Osteocyte (in vitro differentiated cells): Measurements from ENCODE around the gene CSMD2. TPM values are rescaled to one million over a fixed set of nuclear protein-coding genes. Genes with fewer than 3 reads are reported as not detected.

Source experiments
- DNase-seq: peaks from one replicate; pipeline ENCODE4 v3.0.0; 2021; ENCODE audit warnings: mixed read lengths; ENCODE audit not compliant: unreplicated experiment; ENCODE audit errors: extremely low spot score
- H3K27ac Mint-ChIP-seq: one replicate; pipeline ENCODE4 v1.8.0; 2021; ENCODE audit warnings: mild to moderate bottlenecking, mixed read lengths; ENCODE audit not compliant: unreplicated experiment
- H3K27me3 Mint-ChIP-seq: one replicate; pipeline ENCODE4 v1.8.0; 2021; ENCODE audit warnings: mixed read lengths; ENCODE audit not compliant: unreplicated experiment
- H3K36me3 Mint-ChIP-seq: one replicate; pipeline ENCODE4 v1.8.0; 2021; ENCODE audit warnings: mixed read lengths; ENCODE audit not compliant: unreplicated experiment
- H3K4me1 Mint-ChIP-seq: one replicate; pipeline ENCODE4 v1.8.0; 2021; ENCODE audit warnings: mixed read lengths; ENCODE audit not compliant: unreplicated experiment
- H3K4me3 Mint-ChIP-seq: one replicate; pipeline ENCODE4 v1.8.0; 2021; ENCODE audit warnings: mild to moderate bottlenecking, moderate library complexity, mixed read lengths; ENCODE audit not compliant: unreplicated experiment
- H3K9me3 Mint-ChIP-seq: one replicate; pipeline ENCODE4 v1.8.0; 2021; ENCODE audit warnings: mixed read lengths; ENCODE audit not compliant: unreplicated experiment
- total RNA-seq: library from RNA; stranded (reverse); gene quantifications from 2 replicates; pipeline ENCODE4 v1.2.1, GENCODE V29; 2021
- TF ChIP-seq, protein P1 (sequence below): fragments of 200-600 bp; sonication (generic); IDR thresholded peaks from 2 replicates; pipeline ENCODE4 v1.5.0; 2021; ENCODE audit warnings: antibody characterized with exemption, mild to moderate bottlenecking, moderate library complexity

The CSMD2 gene
- total RNA-seq, 1 donor from 2014 or later: not detected

DNA sequence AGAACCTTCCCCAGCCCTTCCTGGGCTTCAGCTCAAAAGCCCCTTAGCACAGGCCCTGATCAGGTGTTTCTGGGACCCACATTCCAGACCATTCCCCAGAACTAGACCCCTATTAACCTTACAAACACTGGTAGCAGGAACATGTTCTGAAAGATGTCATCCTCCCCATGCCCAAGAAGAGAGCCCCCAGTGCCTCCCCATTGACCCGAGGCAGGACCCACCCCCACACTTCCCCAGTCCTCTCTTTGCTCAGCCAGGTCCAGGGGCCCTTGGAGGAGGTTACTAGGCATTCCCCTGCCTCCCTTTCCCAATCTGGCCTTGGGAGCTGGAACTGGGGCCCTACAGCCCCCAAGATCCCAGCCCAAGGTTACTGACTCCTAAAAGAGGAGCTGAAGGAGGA is 340.1 kb downstream of the CSMD2 start:
- Mint-ChIP-seq H3K4me1 (no peaks in the 10 kb centered on the region), H3K36me3 (no peaks in the 10 kb centered on the region), H3K4me3 (no peak overlapping the region), H3K27ac (no peak overlapping the region), H3K9me3 (peaks cover 41% of the 10 kb centered on the region), H3K27me3 (no peaks in the 10 kb centered on the region)
- TF ChIP-seq, protein P1, sequence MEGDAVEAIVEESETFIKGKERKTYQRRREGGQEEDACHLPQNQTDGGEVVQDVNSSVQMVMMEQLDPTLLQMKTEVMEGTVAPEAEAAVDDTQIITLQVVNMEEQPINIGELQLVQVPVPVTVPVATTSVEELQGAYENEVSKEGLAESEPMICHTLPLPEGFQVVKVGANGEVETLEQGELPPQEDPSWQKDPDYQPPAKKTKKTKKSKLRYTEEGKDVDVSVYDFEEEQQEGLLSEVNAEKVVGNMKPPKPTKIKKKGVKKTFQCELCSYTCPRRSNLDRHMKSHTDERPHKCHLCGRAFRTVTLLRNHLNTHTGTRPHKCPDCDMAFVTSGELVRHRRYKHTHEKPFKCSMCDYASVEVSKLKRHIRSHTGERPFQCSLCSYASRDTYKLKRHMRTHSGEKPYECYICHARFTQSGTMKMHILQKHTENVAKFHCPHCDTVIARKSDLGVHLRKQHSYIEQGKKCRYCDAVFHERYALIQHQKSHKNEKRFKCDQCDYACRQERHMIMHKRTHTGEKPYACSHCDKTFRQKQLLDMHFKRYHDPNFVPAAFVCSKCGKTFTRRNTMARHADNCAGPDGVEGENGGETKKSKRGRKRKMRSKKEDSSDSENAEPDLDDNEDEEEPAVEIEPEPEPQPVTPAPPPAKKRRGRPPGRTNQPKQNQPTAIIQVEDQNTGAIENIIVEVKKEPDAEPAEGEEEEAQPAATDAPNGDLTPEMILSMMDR: no peak
- no peak for DNase-seq

DNA sequence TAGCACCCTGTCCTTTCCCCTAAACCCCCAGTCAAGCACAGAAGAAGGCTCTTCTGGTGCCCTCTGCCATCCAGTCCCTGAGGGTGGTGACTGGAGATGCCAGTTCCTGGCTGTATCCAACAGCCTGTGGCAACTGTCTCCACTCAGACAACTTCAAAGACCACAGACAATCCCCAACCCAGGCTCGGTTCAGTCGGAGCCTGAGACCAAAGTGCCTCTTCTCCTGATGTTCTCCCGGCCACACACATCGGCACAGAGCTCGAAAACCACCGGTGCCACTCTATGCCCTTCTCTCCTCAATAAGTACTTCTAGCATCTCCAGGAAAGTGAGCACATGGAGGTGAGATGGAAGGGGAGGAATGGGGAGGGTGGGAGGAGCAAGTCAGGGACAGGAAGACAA is 340.7 kb downstream of the CSMD2 start:
- no peak for DNase-seq
- no peaks in the 10 kb centered on the region for H3K27me3 Mint-ChIP-seq
- peaks cover 43% of the 10 kb centered on the region for H3K9me3 Mint-ChIP-seq
- no peaks in the 10 kb centered on the region for H3K4me1 Mint-ChIP-seq
- no peaks in the 10 kb centered on the region for H3K36me3 Mint-ChIP-seq
- H3K4me3 Mint-ChIP-seq: no peak overlapping the region
- no peak overlapping the region for H3K27ac Mint-ChIP-seq
- TF ChIP-seq, protein P1: no peak

DNA sequence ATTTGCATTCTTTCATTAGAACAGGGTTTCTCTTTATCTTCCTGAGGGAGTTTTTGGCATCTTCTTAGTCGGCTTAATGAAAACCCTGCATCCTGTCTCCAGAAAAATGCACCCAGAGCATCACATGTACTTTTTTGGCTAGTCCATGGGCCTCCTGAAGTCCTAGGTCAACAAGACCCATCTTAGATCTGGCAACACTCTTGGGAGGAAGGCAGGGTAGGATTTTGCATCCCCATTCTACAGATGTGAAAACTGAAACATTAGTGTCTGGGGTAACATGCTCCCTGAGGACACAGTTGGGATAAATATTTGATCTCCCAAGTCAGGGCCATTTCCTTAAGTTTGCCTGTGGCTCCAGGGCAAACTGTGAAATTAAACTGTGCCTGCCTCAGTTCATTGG is 341.2 kb downstream of the CSMD2 start:
- H3K27ac Mint-ChIP-seq: no peak overlapping the region
- H3K27me3 Mint-ChIP-seq: no peaks in the 10 kb centered on the region
- DNase-seq: no peak
- peaks cover 43% of the 10 kb centered on the region for H3K9me3 Mint-ChIP-seq
- no peaks in the 10 kb centered on the region for H3K4me1 Mint-ChIP-seq
- TF ChIP-seq, protein P1: no peak
- no peaks in the 10 kb centered on the region for H3K36me3 Mint-ChIP-seq
- no peak overlapping the region for H3K4me3 Mint-ChIP-seq

DNA sequence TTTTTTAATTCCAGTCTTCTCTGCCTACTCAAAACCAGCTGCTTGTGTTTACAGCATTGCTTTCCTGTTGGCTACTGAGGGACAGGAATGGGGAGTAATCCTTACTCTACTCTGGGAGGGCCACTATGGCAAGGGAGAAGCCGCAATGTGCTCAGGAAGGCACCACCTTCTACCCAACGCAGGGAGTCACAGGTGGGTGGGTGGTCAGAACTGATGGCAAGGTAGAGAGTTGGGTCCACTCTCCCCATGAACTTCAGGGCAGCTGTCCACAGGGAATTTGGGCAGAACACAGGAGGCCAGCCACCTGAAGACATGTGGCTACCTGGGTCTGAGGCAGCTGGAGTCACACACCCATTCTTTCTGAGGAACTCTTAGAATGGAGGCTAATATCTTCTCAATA is 341.6 kb downstream of the CSMD2 start:
- Mint-ChIP-seq H3K27me3 (no peaks in the 10 kb centered on the region), H3K4me3 (no peak overlapping the region), H3K27ac (no peak overlapping the region), H3K36me3 (no peaks in the 10 kb centered on the region), H3K4me1 (no peaks in the 10 kb centered on the region), H3K9me3 (peaks cover 43% of the 10 kb centered on the region)
- no peak for DNase-seq
- TF ChIP-seq, protein P1: no peak

DNA sequence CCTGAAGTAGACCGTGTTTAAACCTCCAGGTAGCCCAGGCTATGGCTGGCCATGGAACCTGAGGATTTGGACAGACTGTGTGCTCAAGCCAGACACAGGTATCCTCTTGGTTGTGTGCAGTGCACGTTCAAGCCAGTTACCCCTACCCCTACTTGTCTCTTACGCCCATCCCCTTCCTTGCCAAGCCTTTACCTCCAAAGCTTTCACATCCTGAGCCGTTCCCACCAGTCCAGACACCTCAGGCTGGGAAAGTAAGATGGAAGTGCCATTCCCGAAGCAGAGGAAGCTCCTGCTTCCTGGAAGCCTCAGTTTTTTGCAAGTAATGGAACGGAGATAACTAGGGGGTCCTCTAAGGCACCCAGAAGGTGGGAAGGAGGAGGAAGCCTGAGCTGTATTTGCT is 342.6 kb downstream of the CSMD2 start:
- TF ChIP-seq, protein P1: no peak

More for the DNA sequence above, 342.6 kb downstream of the CSMD2 start:
- H3K36me3 Mint-ChIP-seq: no peaks in the 10 kb centered on the region
- no peaks in the 10 kb centered on the region for H3K27me3 Mint-ChIP-seq
- no peak overlapping the region for H3K4me3 Mint-ChIP-seq
- H3K4me1 Mint-ChIP-seq: no peaks in the 10 kb centered on the region
- no peak overlapping the region for H3K27ac Mint-ChIP-seq
- DNase-seq: no peak
- H3K9me3 Mint-ChIP-seq: peaks cover 38% of the 10 kb centered on the region
